HG02885 (cell line): ENCODE measurements around the gene VPS18.

ENCODE experiments used
- ATAC-seq: cut with Tn5 transposase; IDR thresholded peaks from one replicate; pipeline ENCODE4 v1.9.1; 2021; ENCODE audit warnings: mild to moderate bottlenecking; ENCODE audit not compliant: unreplicated experiment, poor library complexity

Gene VPS18

GRCh38 chr15:40863660-40864270 lies 30.5 kb upstream of the VPS18 start:
- no peak for ATAC-seq

DNA sequence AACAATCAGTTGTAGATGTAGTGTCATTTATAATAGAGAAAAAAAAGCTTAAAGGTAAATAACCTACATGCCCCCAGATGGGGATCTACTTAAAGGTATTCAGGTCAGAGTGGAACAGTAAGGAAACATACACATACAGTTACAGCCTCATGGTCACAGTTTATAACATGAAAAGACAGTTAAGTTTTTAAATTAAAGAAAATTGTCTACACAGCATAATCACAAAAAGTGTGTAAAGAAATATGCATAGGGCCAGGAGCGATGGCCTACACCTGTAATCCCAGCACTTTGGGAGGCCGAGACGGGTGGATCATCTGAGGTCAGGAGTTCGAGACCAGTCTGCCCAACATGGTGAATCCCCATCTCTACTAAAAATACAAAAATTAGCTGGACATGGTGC lies 27.1 kb upstream of the VPS18 start:
- ATAC-seq = no peak

DNA sequence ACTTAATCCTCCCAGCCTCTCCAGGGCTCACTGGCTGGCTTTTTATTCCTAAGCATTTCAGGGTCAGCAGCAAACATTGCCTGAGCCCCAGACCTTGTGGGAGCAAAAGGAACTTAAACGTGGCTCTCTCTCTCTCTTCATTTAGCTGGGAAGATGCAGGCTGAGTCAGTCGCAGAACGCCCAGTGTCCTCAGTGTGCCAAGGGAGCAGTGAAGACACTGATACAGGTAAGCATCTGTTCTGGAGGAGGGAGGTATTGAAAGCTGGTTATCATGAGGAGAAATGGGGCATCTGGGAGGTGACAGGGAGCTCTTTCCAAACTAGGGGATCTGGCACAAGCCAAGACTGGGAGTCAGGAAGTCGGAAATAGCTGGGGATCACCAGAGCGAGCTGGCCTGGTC lies 24.6 kb upstream of the VPS18 start:
- no peak for ATAC-seq

- ATAC-seq = no peak
Measured at GRCh38 chr15:40870716-40871115, 23.5 kb upstream of the VPS18 start.

GRCh38 chr15:40871749-40872617 lies 22.3 kb upstream of the VPS18 start:
- ATAC-seq = no peak

GRCh38 chr15:40872791-40873693 lies 21.2 kb upstream of the VPS18 start:
- no peak for ATAC-seq

DNA sequence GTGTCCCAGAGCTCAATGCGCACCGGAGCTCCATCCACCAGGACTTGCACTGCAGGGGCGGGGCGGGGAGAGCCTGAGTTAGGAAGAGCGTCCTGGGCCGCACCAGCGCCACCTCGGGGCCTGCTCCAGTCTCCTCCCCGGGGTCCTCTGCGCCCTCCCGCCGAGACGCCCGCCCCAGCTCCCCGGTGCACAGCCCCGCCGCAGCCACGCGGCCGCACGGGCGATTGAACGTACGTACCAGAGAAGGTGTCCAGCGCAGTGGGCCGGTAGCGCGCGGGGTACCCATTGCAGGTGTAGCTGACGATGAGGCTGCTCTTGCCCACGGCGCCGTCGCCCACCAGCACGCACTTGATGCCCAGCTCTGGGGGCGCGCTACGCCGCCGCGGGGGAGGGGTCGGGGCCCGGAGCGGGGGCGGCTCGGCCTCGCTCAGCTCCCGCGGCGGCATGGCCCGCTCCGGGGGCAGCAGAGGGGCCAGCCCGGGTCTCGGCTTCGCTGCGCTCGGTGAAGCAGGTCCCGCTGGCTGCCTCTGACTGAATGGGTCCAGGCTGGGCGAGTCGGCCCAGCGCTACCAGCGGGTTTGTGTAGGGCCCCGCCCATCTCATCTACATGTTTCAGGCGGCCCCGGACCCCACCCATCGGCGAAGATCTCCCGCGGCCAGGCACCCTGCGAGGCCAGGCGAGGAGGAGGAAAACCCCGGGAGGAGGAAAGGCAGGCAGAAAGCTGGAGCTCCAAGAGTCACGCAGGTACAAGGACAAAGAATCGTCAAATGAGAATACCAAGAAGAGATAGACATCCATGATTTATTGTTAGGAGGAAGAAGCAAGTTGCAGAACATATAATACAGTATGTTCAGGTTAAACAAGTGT lies 20.3 kb upstream of the VPS18 start, which contains the start of gene RHOV:
TSS of gene RHOV (minus strand) at position 541 of the 868 bp plus-strand sequence. CDS start at position 446, 95 bp downstream.
- peak; percentile 58 for ATAC-seq

- no peak for ATAC-seq
Measured at GRCh38 chr15:40875991-40876730, 18.1 kb upstream of the VPS18 start.

- ATAC-seq = no peak
Measured at GRCh38 chr15:40877694-40878093, 16.6 kb upstream of the VPS18 start.

DNA sequence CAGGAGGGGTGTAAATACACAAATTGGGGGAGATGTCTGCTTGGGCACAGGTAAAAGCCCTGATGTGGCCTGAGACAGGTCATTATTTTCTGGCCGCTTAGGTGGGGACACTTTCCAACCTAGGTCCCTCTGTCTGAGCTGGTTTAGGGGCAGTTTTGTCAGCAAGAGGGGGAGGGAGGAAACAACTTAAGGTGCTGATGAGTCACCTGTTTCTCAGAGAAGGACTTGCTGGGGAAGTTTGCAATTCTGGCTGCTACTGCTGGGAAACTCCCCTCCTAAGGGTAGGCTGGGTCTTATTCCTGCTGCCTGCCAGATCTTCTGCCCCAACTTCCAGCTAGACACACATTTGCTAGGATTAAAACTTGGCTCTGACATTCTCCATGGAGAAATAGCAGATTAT lies 15.5 kb upstream of the VPS18 start:
- peak; percentile 50 for ATAC-seq

- no peak for ATAC-seq
Measured at GRCh38 chr15:40879609-40880008, 14.6 kb upstream of the VPS18 start.

GRCh38 chr15:40881351-40881750 lies 12.9 kb upstream of the VPS18 start:
- ATAC-seq = no peak

- no peak for ATAC-seq
Measured at GRCh38 chr15:40886586-40886985, 7.7 kb upstream of the VPS18 start.

GRCh38 chr15:40889112-40889511 lies 5.1 kb upstream of the VPS18 start:
- ATAC-seq = no peak

GRCh38 chr15:40891138-40891537 lies 3.1 kb upstream of the VPS18 start:
- no peak for ATAC-seq

- peak; percentile 27 for ATAC-seq
Measured at GRCh38 chr15:40891810-40892446, 2.3 kb upstream of the VPS18 start.

- no peak for ATAC-seq
Measured at GRCh38 chr15:40892447-40893012, 1.7 kb upstream of the VPS18 start.

DNA sequence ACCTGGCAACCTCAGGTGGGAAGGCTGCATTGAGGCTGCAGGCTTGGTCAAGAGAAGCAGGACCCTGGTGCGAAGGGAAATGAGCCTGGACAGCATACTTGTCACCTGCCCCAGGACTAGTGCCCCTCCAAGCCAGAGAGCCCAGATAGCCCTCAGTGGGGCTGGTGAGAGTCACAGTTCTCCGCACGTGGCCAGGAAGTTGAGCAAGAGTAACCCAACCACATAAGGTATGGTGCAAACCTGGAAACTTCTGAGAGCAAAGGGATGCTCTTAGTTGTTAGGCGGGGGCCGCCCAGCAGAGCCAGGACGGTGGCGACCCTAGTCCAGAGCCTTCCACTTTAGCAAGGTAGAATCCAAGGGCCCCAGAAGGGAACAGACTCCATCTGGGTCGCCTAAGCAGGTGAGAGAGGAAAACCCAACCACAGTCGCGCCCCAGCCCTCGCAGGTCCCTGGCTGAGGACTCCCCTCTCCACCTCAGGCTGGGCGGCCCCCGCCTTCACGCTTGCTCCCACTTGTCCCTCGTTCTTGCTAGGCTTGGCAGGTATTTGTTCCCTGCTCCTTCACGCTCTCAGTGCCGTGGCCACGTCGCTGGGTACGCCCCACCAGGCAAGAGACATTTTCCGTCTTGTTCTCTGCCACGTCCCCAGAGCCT lies 1.1 kb upstream of the VPS18 start:
- ATAC-seq = no peak
